Measurements from ENCODE around the gene MAP7D2. TPM values are rescaled to one million over a fixed set of nuclear protein-coding genes. Genes with fewer than 3 reads are reported as not detected.

Gene MAP7D2
- total RNA-seq, 1 experiment from 2014 or later = 15.1 TPM

DNA sequence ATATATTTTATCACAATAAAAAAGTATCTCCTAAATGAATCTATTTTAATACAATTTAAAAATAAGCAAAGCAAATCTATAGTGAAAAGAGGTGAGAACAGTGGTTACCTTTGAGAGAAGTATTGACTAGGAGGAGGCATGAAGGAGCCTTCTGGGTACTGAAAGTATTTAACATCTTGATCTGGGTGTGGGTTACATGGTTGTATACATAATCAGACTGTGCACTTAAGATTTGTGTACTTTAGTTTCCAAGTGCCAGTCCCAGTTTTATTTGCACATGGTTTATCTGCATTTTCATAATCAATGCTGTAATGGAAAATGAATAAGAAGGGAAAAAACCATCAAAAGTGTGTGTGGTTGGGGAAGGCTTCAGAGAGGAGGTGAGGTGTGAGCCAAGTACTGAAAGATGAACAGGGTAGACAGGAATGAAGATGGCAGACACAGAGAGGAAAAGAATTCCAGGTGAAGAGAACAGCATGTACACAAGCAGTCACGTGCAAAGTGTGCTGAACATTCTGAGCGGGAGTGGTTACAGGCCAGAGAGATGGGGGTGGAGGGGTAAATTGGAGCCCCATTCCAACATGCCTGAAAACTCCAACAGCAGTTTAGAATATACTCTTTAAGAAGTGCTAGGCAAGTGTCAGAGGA is 14.6 kb downstream of the MAP7D2 start:
- Histone ChIP-seq H3K27me3 (ENCODE audit: low read length) (no peaks in the 10 kb centered on the region), H2AFZ (ENCODE audit: low read length) (no peak overlapping the region), H3K4me2 (ENCODE audit: low read depth, low read length, poor library complexity, severe bottlenecking) (no peak overlapping the region), H3K9ac (ENCODE audit: low read length) (no peak overlapping the region), H3K27ac (ENCODE audit: low read length) (no peak overlapping the region), H3K9me3 (ENCODE audit: low read length) (no peaks in the 10 kb centered on the region), H3K4me1 (ENCODE audit: low read length) (no peaks in the 10 kb centered on the region), H4K20me1 (ENCODE audit: insufficient read depth, low read depth, low read length) (no peaks in the 10 kb centered on the region), H3K9me2 (replicated peaks; ENCODE audit: insufficient read depth, low read length) (no peaks in the 10 kb centered on the region), H3K79me2 (ENCODE audit: low read length) (no peaks in the 10 kb centered on the region), H3K4me3 (ENCODE audit: low read length) (no peak overlapping the region), H3K36me3 (ENCODE audit: insufficient read depth, low read length) (no peaks in the 10 kb centered on the region)
- DNase-seq = no peak

DNA sequence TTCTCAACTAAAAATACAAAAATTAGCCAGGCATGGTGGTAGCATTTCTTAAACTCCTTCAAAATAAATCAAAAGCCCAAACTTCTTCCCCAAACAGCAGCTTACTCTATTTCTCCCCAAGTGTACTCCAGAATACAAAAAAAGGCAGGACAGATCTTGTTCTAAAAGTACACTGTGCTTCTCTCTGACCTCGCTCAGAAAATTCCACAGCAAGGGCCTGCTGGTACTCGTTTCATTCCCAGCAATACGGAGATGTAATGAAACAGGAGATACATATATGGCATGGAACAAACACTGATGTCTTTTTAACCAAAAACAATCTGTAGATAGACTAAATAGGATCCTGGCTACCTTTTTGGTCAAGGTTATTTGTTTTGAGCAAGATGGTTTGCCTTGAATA is 25.2 kb downstream of the MAP7D2 start:
- H3K27ac ChIP-seq (ENCODE audit: low read length) = no peak overlapping the region
- no peaks in the 10 kb centered on the region for H3K27me3 ChIP-seq (ENCODE audit: low read length)
- no peaks in the 10 kb centered on the region for H3K9me2 ChIP-seq (replicated peaks; ENCODE audit: insufficient read depth, low read length)
- H3K79me2 ChIP-seq (ENCODE audit: low read length) = no peaks in the 10 kb centered on the region
- H3K4me2 ChIP-seq (ENCODE audit: low read depth, low read length, poor library complexity, severe bottlenecking) = no peak overlapping the region
- no peak overlapping the region for H3K4me3 ChIP-seq (ENCODE audit: low read length)
- no peaks in the 10 kb centered on the region for H3K4me1 ChIP-seq (ENCODE audit: low read length)
- H3K36me3 ChIP-seq (ENCODE audit: insufficient read depth, low read length) = no peaks in the 10 kb centered on the region
- no peak overlapping the region for H3K9ac ChIP-seq (ENCODE audit: low read length)
- no peaks in the 10 kb centered on the region for H3K9me3 ChIP-seq (ENCODE audit: low read length)
- DNase-seq = no peak
- H4K20me1 ChIP-seq (ENCODE audit: insufficient read depth, low read depth, low read length) = no peaks in the 10 kb centered on the region
- H2AFZ ChIP-seq (ENCODE audit: low read length) = no peak overlapping the region

DNA sequence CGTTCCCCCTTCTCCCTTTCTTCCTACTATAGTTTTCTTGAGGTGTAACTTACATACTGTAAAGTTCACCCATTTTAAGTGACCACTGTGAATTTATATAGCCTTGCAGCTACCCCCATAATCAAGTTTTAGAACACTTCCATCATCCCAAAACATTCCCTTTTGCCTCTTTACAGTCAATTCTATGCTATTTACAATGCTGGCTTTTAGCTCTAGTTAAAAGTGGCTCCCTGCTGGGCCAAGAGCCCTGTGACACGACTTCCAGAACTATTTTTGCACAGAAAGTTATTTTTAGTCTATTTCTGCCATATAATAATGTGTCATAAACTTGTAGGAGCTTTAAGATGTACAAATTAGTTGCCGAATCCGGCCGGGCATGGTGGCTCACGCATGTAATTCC is 26.9 kb downstream of the MAP7D2 start:
- Histone ChIP-seq H3K9me2 (replicated peaks; ENCODE audit: insufficient read depth, low read length) (no peaks in the 10 kb centered on the region), H3K9ac (ENCODE audit: low read length) (no peak overlapping the region), H3K27me3 (ENCODE audit: low read length) (no peaks in the 10 kb centered on the region), H3K27ac (ENCODE audit: low read length) (no peak overlapping the region), H3K4me1 (ENCODE audit: low read length) (no peaks in the 10 kb centered on the region), H2AFZ (ENCODE audit: low read length) (no peak overlapping the region), H3K79me2 (ENCODE audit: low read length) (no peaks in the 10 kb centered on the region), H3K4me3 (ENCODE audit: low read length) (no peak overlapping the region), H4K20me1 (ENCODE audit: insufficient read depth, low read depth, low read length) (no peaks in the 10 kb centered on the region), H3K4me2 (ENCODE audit: low read depth, low read length, poor library complexity, severe bottlenecking) (no peak overlapping the region), H3K9me3 (ENCODE audit: low read length) (no peaks in the 10 kb centered on the region), H3K36me3 (ENCODE audit: insufficient read depth, low read length) (no peaks in the 10 kb centered on the region)
- no peak for DNase-seq

DNA sequence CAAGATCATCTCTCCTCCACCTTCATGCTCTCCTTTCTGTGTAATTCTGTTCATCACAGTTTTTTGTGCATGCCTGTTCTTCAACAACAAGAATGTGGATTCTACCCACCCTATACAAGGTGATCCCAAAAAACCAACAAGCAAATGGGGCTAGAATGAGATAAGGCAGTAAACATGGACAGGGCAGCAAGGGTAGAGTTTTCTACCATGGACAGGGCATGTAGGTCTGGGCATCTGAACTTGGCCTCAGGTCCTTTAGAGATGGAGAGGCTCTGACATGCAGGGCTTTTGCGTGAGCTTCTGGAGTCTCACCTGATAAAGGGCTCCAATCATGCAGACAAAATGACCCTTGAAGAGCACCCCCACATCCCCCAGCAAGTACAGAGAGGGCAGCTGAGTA is 36.4 kb downstream of the MAP7D2 start:
- Histone ChIP-seq H3K27ac (ENCODE audit: low read length) (no peak overlapping the region), H3K4me3 (ENCODE audit: low read length) (no peak overlapping the region), H3K4me2 (ENCODE audit: low read depth, low read length, poor library complexity, severe bottlenecking) (no peak overlapping the region), H3K9ac (ENCODE audit: low read length) (no peak overlapping the region), H2AFZ (ENCODE audit: low read length) (no peak overlapping the region), H3K27me3 (ENCODE audit: low read length) (no peaks in the 10 kb centered on the region), H4K20me1 (ENCODE audit: insufficient read depth, low read depth, low read length) (no peaks in the 10 kb centered on the region), H3K9me3 (ENCODE audit: low read length) (no peaks in the 10 kb centered on the region), H3K4me1 (ENCODE audit: low read length) (no peaks in the 10 kb centered on the region), H3K9me2 (replicated peaks; ENCODE audit: insufficient read depth, low read length) (no peaks in the 10 kb centered on the region), H3K79me2 (ENCODE audit: low read length) (no peaks in the 10 kb centered on the region), H3K36me3 (ENCODE audit: insufficient read depth, low read length) (no peaks in the 10 kb centered on the region)
- no peak for DNase-seq

DNA sequence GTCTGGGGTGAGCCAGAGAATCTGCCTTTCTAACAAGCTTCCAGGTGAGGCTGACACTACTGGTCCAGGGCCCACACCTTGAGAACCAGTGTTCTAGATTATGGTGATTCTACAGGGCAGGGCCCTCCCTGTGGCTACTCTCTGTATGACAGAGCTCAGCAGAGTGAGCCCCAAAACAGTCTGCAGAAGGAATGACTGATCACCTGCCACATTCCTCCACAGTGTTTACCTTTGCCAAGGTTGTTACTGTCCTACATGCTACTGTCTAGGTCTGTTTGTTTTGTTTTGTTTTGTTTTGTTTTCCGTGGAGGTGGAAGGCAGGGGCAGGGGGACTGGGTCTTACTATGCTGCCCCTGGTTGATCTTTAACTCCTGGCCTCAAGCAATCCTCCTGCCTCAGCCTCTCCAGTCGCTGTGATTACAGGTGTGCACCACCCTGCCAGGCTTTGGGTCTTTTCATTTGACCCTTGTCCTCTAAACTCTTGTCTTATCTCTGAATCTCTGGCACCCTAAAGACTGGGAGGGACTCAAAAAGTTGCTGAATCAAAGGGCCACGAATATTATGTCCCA is 45.1 kb downstream of the MAP7D2 start:
- no peaks in the 10 kb centered on the region for H3K79me2 ChIP-seq (ENCODE audit: low read length)
- no peak overlapping the region for H2AFZ ChIP-seq (ENCODE audit: low read length)
- H3K4me1 ChIP-seq (ENCODE audit: low read length) = peaks cover 19% of the 10 kb centered on the region
- H3K4me2 ChIP-seq (ENCODE audit: low read depth, low read length, poor library complexity, severe bottlenecking) = no peak overlapping the region
- no peak overlapping the region for H3K4me3 ChIP-seq (ENCODE audit: low read length)
- no peaks in the 10 kb centered on the region for H4K20me1 ChIP-seq (ENCODE audit: insufficient read depth, low read depth, low read length)
- no peaks in the 10 kb centered on the region for H3K36me3 ChIP-seq (ENCODE audit: insufficient read depth, low read length)
- DNase-seq = no peak
- no peak overlapping the region for H3K27ac ChIP-seq (ENCODE audit: low read length)
- H3K9ac ChIP-seq (ENCODE audit: low read length) = no peak overlapping the region
- no peaks in the 10 kb centered on the region for H3K9me2 ChIP-seq (replicated peaks; ENCODE audit: insufficient read depth, low read length)
- no peaks in the 10 kb centered on the region for H3K9me3 ChIP-seq (ENCODE audit: low read length)
- H3K27me3 ChIP-seq (ENCODE audit: low read length) = no peaks in the 10 kb centered on the region

DNA sequence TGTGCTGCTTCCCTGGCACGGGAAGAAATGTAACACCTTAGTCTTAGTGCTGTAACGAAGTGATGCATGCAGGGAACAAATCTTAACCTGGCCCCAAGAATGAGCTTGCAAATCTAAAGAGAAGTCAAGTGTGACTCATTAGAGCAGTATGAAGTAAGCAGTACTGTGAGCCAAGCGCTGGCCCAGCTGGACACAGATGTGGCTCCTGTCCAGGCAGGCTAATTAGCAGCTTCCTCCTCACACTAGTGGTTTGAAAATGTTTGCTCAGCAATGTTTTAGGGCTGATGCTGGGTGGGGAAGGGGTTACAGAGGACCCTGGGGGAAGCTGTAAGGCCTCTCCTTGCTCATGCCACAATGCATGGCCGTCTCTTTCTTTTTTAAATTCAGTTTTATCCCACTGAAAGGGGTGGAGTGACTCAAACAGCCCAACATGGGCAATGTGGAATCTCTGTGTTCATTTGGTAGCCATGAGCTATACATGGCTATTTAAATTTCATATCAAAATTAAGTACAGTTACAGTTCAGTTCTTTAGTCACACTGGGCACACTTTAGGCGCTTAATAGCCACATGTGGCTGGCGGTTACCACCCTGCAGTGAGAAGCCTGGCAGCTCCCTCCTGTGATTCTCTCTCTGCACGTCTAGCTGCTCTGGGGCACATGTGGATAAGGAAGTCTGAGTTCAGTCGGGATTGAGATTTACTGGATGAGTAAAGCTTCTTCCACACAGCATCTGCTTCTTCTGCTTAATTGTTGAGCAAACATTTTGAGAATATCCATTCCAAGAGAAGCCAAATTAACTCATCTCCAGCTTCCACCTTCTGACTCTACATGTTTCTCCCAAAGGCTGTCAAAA is 48.8 kb downstream of the MAP7D2 start:
- H4K20me1 ChIP-seq (ENCODE audit: insufficient read depth, low read depth, low read length) = no peaks in the 10 kb centered on the region
- H3K9me2 ChIP-seq (replicated peaks; ENCODE audit: insufficient read depth, low read length) = no peaks in the 10 kb centered on the region
- no peaks in the 10 kb centered on the region for H3K36me3 ChIP-seq (ENCODE audit: insufficient read depth, low read length)
- DNase-seq = peak; percentile 80
- H3K4me3 ChIP-seq (ENCODE audit: low read length) = peak overlapping the region; percentile 6
- H3K4me2 ChIP-seq (ENCODE audit: low read depth, low read length, poor library complexity, severe bottlenecking) = peak overlapping the region; percentile 48
- no peaks in the 10 kb centered on the region for H3K9me3 ChIP-seq (ENCODE audit: low read length)
- H3K9ac ChIP-seq (ENCODE audit: low read length) = peak overlapping the region; percentile 45
- no peaks in the 10 kb centered on the region for H3K27me3 ChIP-seq (ENCODE audit: low read length)
- peak overlapping the region; percentile 93 for H3K27ac ChIP-seq (ENCODE audit: low read length)
- peaks cover 53% of the 10 kb centered on the region for H3K4me1 ChIP-seq (ENCODE audit: low read length)
- H3K79me2 ChIP-seq (ENCODE audit: low read length) = no peaks in the 10 kb centered on the region
- H2AFZ ChIP-seq (ENCODE audit: low read length) = peak overlapping the region; percentile 55

DNA sequence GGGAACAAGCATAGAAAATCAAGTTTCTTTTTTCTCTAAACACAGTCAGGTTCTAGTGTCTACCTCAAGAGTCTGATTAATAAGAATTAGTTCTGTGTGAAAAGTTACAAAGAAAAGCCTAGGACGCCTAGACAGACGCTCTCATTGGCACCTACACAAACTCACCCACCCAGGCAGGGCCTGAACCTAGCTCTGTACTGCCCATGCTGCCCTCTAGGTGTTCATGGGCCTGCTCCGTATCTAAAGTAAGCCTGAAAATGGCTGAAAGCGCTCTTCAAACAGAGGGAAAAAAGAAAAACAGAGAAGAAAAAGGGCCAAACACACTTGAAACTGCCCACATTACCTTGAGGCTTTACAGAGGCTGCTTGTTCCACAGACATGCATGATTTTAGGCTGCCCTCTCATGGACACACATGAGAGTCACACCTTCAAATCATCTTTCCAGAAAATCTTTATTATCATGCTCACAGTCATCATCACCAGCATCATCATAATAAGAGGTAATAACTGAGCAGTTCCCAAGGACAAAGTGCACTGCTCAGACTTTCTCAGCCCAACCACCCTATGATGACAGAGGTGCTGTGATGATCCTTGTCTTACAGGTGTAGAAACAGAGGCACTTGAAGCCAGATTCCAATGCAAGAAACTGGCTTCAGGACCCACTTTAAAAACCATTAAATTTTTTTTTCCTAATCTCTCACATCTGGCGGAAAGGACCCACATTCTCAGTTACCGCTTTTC is 49.6 kb downstream of the MAP7D2 start:
- Histone ChIP-seq H3K79me2 (ENCODE audit: low read length) (no peaks in the 10 kb centered on the region), H3K27me3 (ENCODE audit: low read length) (no peaks in the 10 kb centered on the region), H3K4me1 (ENCODE audit: low read length) (peaks cover 61% of the 10 kb centered on the region), H3K9ac (ENCODE audit: low read length) (peak overlapping the region; percentile 48), H2AFZ (ENCODE audit: low read length) (peak overlapping the region; percentile 55; the same call in 1 of the 2 replicates), H3K9me3 (ENCODE audit: low read length) (no peaks in the 10 kb centered on the region), H3K4me3 (ENCODE audit: low read length) (peak overlapping the region; percentile 6; the same call in 1 of the 2 replicates), H4K20me1 (ENCODE audit: insufficient read depth, low read depth, low read length) (no peaks in the 10 kb centered on the region), H3K36me3 (ENCODE audit: insufficient read depth, low read length) (no peaks in the 10 kb centered on the region), H3K4me2 (ENCODE audit: low read depth, low read length, poor library complexity, severe bottlenecking) (peak overlapping the region; percentile 48), H3K9me2 (replicated peaks; ENCODE audit: insufficient read depth, low read length) (no peaks in the 10 kb centered on the region), H3K27ac (ENCODE audit: low read length) (peak overlapping the region; percentile 93)
- peak; percentile 83 for DNase-seq

Data from Karpas-422 (cell line).